GM23248 (cell line): ENCODE measurements around the gene PRR36. TPM values are rescaled to one million over a fixed set of nuclear protein-coding genes. Genes with fewer than 3 reads are reported as not detected.

Experiments used
- DNase-seq: peaks from one replicate; pipeline ENCODE4 v3.0.0-alpha.2; 2015
- H2AFZ ChIP-seq: fragments of 200-600 bp; sonication (generic); 2 replicates; pipeline ENCODE4 v1.6.1; 2016; ENCODE audit warnings: antibody characterized with exemption
- H3F3A ChIP-seq: fragments of 200-600 bp; sonication (generic); 2 replicates; pipeline ENCODE4 v1.6.1; 2016; ENCODE audit warnings: mild to moderate bottlenecking, antibody characterized with exemption, mixed run types; ENCODE audit not compliant: insufficient read depth
- H3K27ac ChIP-seq: fragments of 200-600 bp; sonication (generic); 2 replicates; pipeline ENCODE4 v1.5.1; 2016; ENCODE audit warnings: mild to moderate bottlenecking
- H3K27me3 ChIP-seq: fragments of 200-600 bp; sonication (generic); replicated peaks from 2 replicates; pipeline ENCODE4 v1.6.1; 2016; ENCODE audit warnings: mild to moderate bottlenecking; ENCODE audit not compliant: insufficient read depth
- H3K36me3 ChIP-seq: fragments of 200-600 bp; sonication (generic); 2 replicates; pipeline ENCODE4 v1.6.1; 2016; ENCODE audit warnings: low read depth, mild to moderate bottlenecking
- H3K4me1 ChIP-seq: fragments of 200-600 bp; sonication (generic); 2 replicates; pipeline ENCODE4 v1.6.1; 2016; ENCODE audit warnings: mild to moderate bottlenecking; ENCODE audit not compliant: insufficient read depth
- H3K4me2 ChIP-seq: fragments of 200-600 bp; sonication (generic); one replicate; pipeline ENCODE4 v1.6.1; 2016; ENCODE audit warnings: mild to moderate bottlenecking; ENCODE audit not compliant: unreplicated experiment
- H3K4me3 ChIP-seq: fragments of 200-600 bp; sonication (generic); 2 replicates; pipeline ENCODE4 v1.5.1; 2016; ENCODE audit warnings: mild to moderate bottlenecking
- H3K79me2 ChIP-seq: fragments of 200-600 bp; sonication (generic); 2 replicates; pipeline ENCODE4 v1.6.1; 2016; ENCODE audit warnings: mild to moderate bottlenecking; ENCODE audit not compliant: insufficient read depth
- H3K9ac ChIP-seq: fragments of 200-600 bp; sonication (generic); 2 replicates; pipeline ENCODE4 v1.6.1; 2016; ENCODE audit warnings: mild to moderate bottlenecking
- H3K9me2 ChIP-seq: fragments of 200-600 bp; sonication (generic); 2 replicates; pipeline ENCODE4 v1.6.1; 2016; ENCODE audit warnings: mixed run types, mild to moderate bottlenecking, moderate library complexity; ENCODE audit not compliant: insufficient read depth
- H3K9me3 ChIP-seq: fragments of 200-600 bp; sonication (generic); one replicate; pipeline ENCODE4 v1.6.1; 2017; ENCODE audit warnings: low read depth
- H4K20me1 ChIP-seq: fragments of 200-600 bp; sonication (generic); 2 replicates; pipeline ENCODE4 v1.6.0; 2016; ENCODE audit not compliant: insufficient read depth
- EZH2 ChIP-seq: fragments of 200-600 bp; sonication (generic); IDR thresholded peaks from 2 replicates; pipeline ENCODE4 v1.6.1; 2018; ENCODE audit warnings: antibody characterized with exemption, mild to moderate bottlenecking; ENCODE audit not compliant: insufficient read depth, poor library complexity, severe bottlenecking
- EZH2phosphoT487 ChIP-seq: fragments of 200-600 bp; sonication (generic); IDR thresholded peaks from 2 replicates; pipeline ENCODE4 v1.6.1; 2018; ENCODE audit warnings: antibody characterized with exemption, moderate library complexity, mild to moderate bottlenecking, low read depth; ENCODE audit not compliant: insufficient read depth
- WGBS, 2 experiments: methylation state at CpG; one replicate each; pipeline ENCODE4 v1.1.6; 2015 to 2017; ENCODE audit warnings: low lambda C conversion rate in 2 of 2, low coverage in 1 of 2; ENCODE audit errors: missing lambda C conversion rate in 2 of 2; 5-methylcytosine and 5-hydroxymethylcytosine counted together
- in situ Hi-C: fragments of 300-500 bp; cut with MboI; formaldehyde crosslinking; loops from 2 replicates; pipeline ENCODE4 v1.15.0; 2020
- polyA plus RNA-seq: library from polyadenylated mRNA; unstranded; fragments of >200 nt; fragmentation: Nextera tagmentation; extraction: Ambion mirVana; gene quantifications from 2 replicates; pipeline ENCODE4 v1.2.1, GENCODE V29; 2016
- total RNA-seq: library from RNA; depleted of rRNA; stranded (reverse); fragments of >200 nt; shearing (Covaris generic); gene quantifications from 2 replicates; pipeline ENCODE4 v1.2.3, GENCODE V29; 2014

PRR36 gene
- total and polyA plus RNA-seq, 2 experiments from 2014 or later: not detected

DNA sequence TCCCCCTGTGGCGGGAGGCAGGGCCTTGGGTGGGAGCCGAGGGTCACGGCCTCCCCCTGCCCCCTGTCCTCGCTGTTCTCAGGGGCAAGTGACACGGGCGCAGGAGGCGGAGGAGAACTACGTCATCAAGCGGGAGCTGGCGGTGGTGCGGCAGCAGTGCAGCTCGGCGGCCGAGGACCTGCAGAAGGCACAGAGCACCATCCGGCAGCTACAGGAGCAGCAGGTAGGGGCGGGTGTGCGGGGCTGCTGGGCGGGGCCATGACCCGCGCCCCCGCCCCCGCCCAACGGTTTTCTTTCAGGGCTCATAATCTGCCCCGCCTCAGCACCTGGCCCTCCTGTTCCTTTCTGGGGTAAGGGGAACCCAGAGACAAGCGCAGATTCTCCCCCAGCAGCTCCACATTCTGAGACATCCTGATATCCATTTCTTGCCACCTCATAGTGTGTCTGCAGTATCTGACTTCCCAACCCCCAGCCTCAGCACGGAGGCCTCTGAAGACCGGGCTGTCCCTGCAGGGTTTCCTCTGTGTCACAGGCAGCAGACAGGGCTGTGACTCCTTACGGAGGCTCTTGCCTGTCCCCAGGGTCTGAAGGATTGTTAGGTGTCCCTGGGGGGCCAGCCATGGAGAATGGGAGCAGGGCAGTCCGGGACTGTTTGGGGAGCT, 15.9 kb downstream of the PRR36 start:
- Histone ChIP-seq H3K79me2 (no peaks in the 10 kb centered on the region), H3F3A (no peaks in the 10 kb centered on the region), H3K9ac (no peak overlapping the region), H3K4me3 (no peak overlapping the region), H3K27me3 (no peaks in the 10 kb centered on the region), H2AFZ (no peak overlapping the region), H3K4me1 (no peaks in the 10 kb centered on the region), H3K4me2 (no peak overlapping the region), H3K27ac (no peak overlapping the region), H4K20me1 (no peaks in the 10 kb centered on the region), H3K9me2 (no peaks in the 10 kb centered on the region), H3K9me3 (no peaks in the 10 kb centered on the region), H3K36me3 (no peaks in the 10 kb centered on the region)
- 84 to 87% methylated on average over 13 to 29 of the region's 29 CpGs for WGBS, 2 experiments
- no peak for DNase-seq
- TF ChIP-seq EZH2 (no peak), EZH2phosphoT487 (no peak)
- in situ Hi-C loops: no loop called here

DNA sequence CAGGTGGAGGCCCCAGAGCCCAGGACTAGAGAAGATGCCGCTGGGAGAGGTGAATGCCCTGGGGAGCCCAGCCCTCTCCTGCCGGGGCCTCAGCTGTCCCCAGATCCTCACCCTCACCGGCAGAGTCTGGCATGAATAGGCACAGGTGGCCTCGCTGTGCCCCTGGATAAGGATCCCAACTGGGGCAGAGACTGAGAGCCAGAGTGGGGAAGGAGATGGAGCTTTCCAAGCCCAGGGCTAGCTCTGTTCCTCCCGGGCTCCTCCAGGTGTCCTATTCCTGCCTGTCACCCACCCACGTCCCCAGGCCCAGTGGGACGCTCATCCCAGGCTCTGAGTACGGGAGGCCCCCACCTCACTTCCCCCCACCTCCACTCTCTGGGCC, 16.5 kb downstream of the PRR36 start:
- Histone ChIP-seq H2AFZ (no peak overlapping the region), H4K20me1 (no peaks in the 10 kb centered on the region), H3K9me3 (no peaks in the 10 kb centered on the region), H3K36me3 (no peaks in the 10 kb centered on the region), H3K9me2 (no peaks in the 10 kb centered on the region), H3K4me3 (no peak overlapping the region), H3K4me1 (no peaks in the 10 kb centered on the region), H3K27me3 (no peaks in the 10 kb centered on the region), H3K9ac (no peak overlapping the region), H3K79me2 (no peaks in the 10 kb centered on the region), H3K27ac (no peak overlapping the region), H3F3A (no peaks in the 10 kb centered on the region), H3K4me2 (no peak overlapping the region)
- TF ChIP-seq EZH2phosphoT487 (no peak), EZH2 (no peak)
- DNase-seq: no peak
- in situ Hi-C loops: no loop called here
- WGBS, 2 experiments: 61 to 80% methylated on average over 4 to 8 of the region's 8 CpGs

DNA sequence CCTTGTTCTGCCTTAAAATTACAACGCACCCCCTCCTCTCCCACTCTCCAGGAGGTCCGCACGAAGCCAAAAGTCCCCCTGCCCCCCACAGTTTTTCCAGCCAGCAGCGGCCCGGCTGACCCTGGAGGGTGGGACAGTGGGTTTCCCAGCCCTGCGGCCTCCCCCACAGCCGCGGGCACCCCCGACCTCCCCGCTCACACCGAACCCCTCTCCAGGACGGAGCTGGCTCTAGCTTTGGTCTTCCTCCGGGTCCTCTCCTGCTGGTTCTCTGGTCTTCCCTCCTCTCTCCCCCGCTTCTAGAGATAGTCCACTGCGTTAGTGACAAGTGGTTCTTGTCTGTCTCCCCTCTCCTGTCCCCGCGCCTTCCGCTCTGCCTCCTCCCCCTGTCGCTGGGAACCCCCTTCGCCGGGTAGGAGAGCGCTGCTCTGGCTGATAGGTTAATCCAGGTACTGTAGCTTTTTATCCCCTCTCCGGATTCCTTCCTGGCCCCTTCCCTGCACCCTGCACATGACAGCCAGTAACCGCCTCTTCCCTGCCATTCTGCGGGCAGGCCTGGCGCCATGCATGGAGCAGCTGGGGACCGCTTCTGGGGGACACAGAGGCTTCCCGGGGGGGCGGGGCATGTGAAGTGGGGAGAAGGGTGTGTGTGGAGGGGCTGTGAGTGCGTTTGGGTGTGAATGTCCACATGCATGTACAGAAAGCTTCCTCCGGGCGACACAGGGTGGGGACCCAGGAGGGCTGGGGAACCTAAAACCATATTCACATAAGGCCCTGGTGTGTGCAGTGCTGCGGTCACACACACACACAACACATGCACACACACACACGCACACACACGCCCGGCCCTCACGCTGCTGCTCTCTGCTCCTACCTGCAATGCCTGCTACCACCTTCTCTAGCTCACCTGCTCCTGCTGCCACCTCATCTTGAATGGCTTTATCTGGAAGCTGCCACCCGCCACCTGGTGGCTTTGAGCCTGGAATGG, 17.2 kb downstream of the PRR36 start:
- in situ Hi-C loops: no loop called here
- Histone ChIP-seq H3K9ac (no peak overlapping the region), H3K9me2 (no peaks in the 10 kb centered on the region), H3K36me3 (no peaks in the 10 kb centered on the region), H3K27me3 (no peaks in the 10 kb centered on the region), H3K4me2 (no peak overlapping the region), H3K4me3 (no peak overlapping the region), H3K27ac (no peak overlapping the region), H3F3A (no peaks in the 10 kb centered on the region), H3K79me2 (no peaks in the 10 kb centered on the region), H2AFZ (no peak overlapping the region), H3K4me1 (no peaks in the 10 kb centered on the region), H3K9me3 (no peaks in the 10 kb centered on the region), H4K20me1 (no peaks in the 10 kb centered on the region)
- no peak for DNase-seq
- TF ChIP-seq EZH2: no peak
- no peak for TF ChIP-seq EZH2phosphoT487
- WGBS, 2 experiments: 91 to 92% methylated on average over 26 to 38 of the region's 38 CpGs

DNA sequence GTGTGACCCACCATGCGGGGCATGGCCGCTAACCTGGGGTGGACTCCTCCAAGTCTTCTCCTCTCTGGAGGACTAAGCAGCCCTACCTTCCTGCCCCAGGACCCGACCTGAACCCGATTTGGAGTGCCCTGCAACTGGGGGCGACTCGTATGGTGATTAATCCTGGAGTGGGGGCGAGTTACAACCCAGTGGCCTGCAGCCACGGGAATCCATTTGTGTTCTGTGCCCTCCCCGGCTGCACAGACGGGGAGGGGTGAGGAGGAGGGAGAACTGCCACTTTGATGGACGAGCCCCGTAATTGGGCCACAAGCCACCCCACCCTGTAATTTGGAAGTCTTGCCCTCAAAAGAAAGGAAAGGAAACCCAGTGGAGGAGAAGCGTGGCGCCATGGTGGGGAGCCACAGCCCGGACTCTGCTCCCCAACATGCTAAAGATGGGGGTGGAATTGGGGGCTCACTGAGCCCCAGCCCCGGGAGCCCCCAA, 18.0 kb downstream of the PRR36 start:
- WGBS, 2 experiments: 79 to 81% methylated on average over 16 of the region's 16 CpGs
- Histone ChIP-seq H3K4me1 (no peaks in the 10 kb centered on the region), H3K27me3 (no peaks in the 10 kb centered on the region), H2AFZ (no peak overlapping the region), H3K9me3 (no peaks in the 10 kb centered on the region), H3K9me2 (no peaks in the 10 kb centered on the region), H3K4me3 (no peak overlapping the region), H3K27ac (no peak overlapping the region), H3K9ac (no peak overlapping the region), H3K79me2 (no peaks in the 10 kb centered on the region), H3K36me3 (no peaks in the 10 kb centered on the region), H4K20me1 (no peaks in the 10 kb centered on the region), H3F3A (no peaks in the 10 kb centered on the region), H3K4me2 (no peak overlapping the region)
- TF ChIP-seq EZH2: no peak
- no peak for TF ChIP-seq EZH2phosphoT487
- in situ Hi-C loops: no loop called here
- DNase-seq: peak; percentile 29
